ENCODE measurements around the gene SLC16A10.

Gene SLC16A10

GRCh38 chr6:111114482-111114881 is 27.2 kb downstream of the SLC16A10 start:
- Histone ChIP-seq H3K36me3 (no peaks in the 10 kb centered on the region), H3K9me3 (no peaks in the 10 kb centered on the region), H3K4me1 (ENCODE audit: control insufficient read depth in 1 of 2, insufficient read depth in 1 of 2, low read depth in 1 of 2, low read length in 1 of 2) (no peaks in the 10 kb centered on the region), H3K27me3 (no peaks in the 10 kb centered on the region), H3K4me3 (ENCODE audit: low read depth in 1 of 2, low read length in 1 of 2) (no peak overlapping the region), H3K27ac (no peak overlapping the region)
- TF ChIP-seq CTCF (IDR thresholded peaks at IDR 0.05): no peak

- Histone ChIP-seq H3K4me1 (ENCODE audit: control insufficient read depth in 1 of 2, insufficient read depth in 1 of 2, low read depth in 1 of 2, low read length in 1 of 2) (no peaks in the 10 kb centered on the region), H3K36me3 (no peaks in the 10 kb centered on the region), H3K4me3 (ENCODE audit: low read depth in 1 of 2, low read length in 1 of 2) (no peak overlapping the region), H3K9me3 (no peaks in the 10 kb centered on the region), H3K27ac (no peak overlapping the region), H3K27me3 (no peaks in the 10 kb centered on the region)
- TF ChIP-seq CTCF (IDR thresholded peaks at IDR 0.05): no peak
These were observed 31.5 kb downstream of the SLC16A10 start for GRCh38 chr6:111118826-111119225.

DNA sequence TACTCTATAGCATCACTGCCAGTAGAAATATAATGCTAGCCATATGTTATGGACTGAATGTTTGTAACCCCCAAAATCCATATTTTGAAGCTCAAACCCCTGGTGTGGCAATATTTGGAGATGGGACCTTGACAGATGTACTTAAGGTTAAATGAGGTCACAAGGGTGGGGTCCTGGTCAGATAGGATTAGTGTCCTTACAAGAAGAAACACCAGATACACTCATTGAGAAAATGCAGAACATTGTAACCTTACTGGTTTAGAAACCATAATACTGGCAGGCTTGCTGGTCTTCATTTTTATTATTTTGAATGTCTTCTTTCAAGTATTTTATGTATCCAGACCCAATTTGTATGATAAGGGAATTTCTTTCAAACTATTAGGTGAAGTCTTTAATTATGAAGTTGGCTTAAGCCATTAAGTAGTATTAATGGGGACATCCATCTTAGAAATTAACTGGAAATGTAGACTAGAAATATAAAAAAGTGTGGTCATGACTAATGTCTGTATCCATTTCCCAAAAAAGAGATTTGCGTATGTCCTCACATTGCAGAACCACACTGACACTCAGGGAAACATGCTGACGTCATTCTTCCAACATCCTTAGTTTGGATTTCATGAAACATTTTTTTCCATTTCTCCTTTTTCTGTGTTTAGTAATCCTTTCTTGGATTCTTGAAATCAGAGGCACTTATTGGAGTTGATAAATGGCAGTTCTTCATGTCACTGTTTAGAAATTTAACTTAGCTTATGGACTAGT is 32.4 kb downstream of the SLC16A10 start:
- Histone ChIP-seq H3K4me3 (ENCODE audit: low read depth in 1 of 2, low read length in 1 of 2) (no peak overlapping the region), H3K4me1 (ENCODE audit: control insufficient read depth in 1 of 2, insufficient read depth in 1 of 2, low read depth in 1 of 2, low read length in 1 of 2) (no peaks in the 10 kb centered on the region), H3K27me3 (no peaks in the 10 kb centered on the region), H3K9me3 (no peaks in the 10 kb centered on the region), H3K36me3 (no peaks in the 10 kb centered on the region), H3K27ac (no peak overlapping the region)
- no peak for TF ChIP-seq CTCF (IDR thresholded peaks at IDR 0.05)

DNA sequence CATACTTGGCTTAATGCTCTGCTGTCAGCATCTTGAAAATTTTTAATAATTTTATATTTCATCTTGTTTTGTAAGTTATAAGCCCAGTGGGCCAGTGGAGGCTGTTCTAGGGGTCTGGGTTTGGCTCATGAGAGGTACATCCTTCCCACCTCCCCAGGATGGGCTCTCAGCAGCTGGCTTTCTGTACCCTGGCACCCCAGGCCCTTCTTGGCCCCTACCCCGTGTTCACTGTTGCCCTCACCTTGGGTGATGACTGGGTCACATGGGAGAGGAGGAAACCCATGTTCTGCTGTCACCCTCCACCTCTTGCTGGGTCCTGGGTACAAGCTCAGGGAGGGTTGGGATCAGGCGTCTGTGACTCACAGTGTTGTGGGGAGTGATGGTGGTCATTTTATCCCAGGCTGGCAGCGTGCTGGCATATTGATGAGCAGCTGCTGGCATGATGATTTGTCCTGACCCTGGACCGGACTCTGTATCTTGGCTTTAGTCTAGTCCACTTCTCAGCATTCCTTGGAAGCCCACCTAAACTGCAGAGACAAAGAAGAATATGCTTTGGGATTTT is 34.6 kb downstream of the SLC16A10 start:
- no peak overlapping the region for H3K27ac ChIP-seq
- no peak overlapping the region for H3K4me3 ChIP-seq (ENCODE audit: low read depth in 1 of 2, low read length in 1 of 2)
- no peaks in the 10 kb centered on the region for H3K9me3 ChIP-seq
- H3K36me3 ChIP-seq: no peaks in the 10 kb centered on the region
- H3K27me3 ChIP-seq: no peaks in the 10 kb centered on the region
- H3K4me1 ChIP-seq (ENCODE audit: control insufficient read depth in 1 of 2, insufficient read depth in 1 of 2, low read depth in 1 of 2, low read length in 1 of 2): no peaks in the 10 kb centered on the region
- no peak for TF ChIP-seq CTCF (IDR thresholded peaks at IDR 0.05)

GRCh38 chr6:111122458-111123286 is 35.4 kb downstream of the SLC16A10 start:
- Histone ChIP-seq H3K27ac (no peak overlapping the region), H3K4me3 (ENCODE audit: low read depth in 1 of 2, low read length in 1 of 2) (no peak overlapping the region), H3K9me3 (no peaks in the 10 kb centered on the region), H3K4me1 (ENCODE audit: control insufficient read depth in 1 of 2, insufficient read depth in 1 of 2, low read depth in 1 of 2, low read length in 1 of 2) (no peaks in the 10 kb centered on the region), H3K36me3 (no peaks in the 10 kb centered on the region), H3K27me3 (no peaks in the 10 kb centered on the region)
- TF ChIP-seq CTCF (IDR thresholded peaks at IDR 0.05): no peak
